ENCODE measurements around the gene PLEKHH2. TPM values are rescaled to one million over a fixed set of nuclear protein-coding genes. Genes with fewer than 3 reads are reported as not detected.

PLEKHH2 gene
- total RNA-seq = 5.2 and 32.3 TPM in 2 replicates

GRCh38 chr2:43637030-43637803, at the start of gene PLEKHH2:
Gene PLEKHH2 (plus strand): TSS chr2:43637260. CDS start chr2:43644674, 7,414 bp downstream.

GRCh38 chr2:43595603-43596412, 41.3 kb upstream of the PLEKHH2 start, which contains the start of gene THADA:
Gene THADA (minus strand): TSS chr2:43596038. CDS start chr2:43592392, 3,646 bp downstream.

GRCh38 chr2:43676322-43677050, 39.4 kb downstream of the PLEKHH2 start, which contains the start of gene C1GALT1C1L:
Gene C1GALT1C1L (minus strand): TSS chr2:43676429. CDS start chr2:43676322, 107 bp downstream.

GRCh38 chr2:43773876-43774613, 137.0 kb downstream of the PLEKHH2 start, which contains the start of gene DYNC2LI1:
Gene DYNC2LI1 (plus strand): TSS chr2:43774039. CDS start chr2:43774139, 100 bp downstream.

Other genes starting within 250 kb of the PLEKHH2 start
- gene THADA, start 41.2 kb upstream of the PLEKHH2 start, total RNA-seq = 11.8 and 14.7 TPM in 2 replicates
- 0.39 TPM in 1 of 2 replicates, not detected in the other for gene C1GALT1C1L, start 39.2 kb downstream of the PLEKHH2 start, total RNA-seq
- gene DYNC2LI1, start 136.8 kb downstream of the PLEKHH2 start, total RNA-seq = 10.1 and 25.0 TPM in 2 replicates
- gene ABCG5, start 201.6 kb downstream of the PLEKHH2 start, total RNA-seq = not detected in 2 replicates
- not detected in 2 replicates for gene ABCG8, start 201.7 kb downstream of the PLEKHH2 start, total RNA-seq